Right lobe of liver (tissue), 4 donors: ENCODE results near the gene PITPNM2.

Experiments
- POLR2A ChIP-seq: fragments of 450-650 bp; IDR thresholded peaks from one replicate; pipeline ENCODE4 v1.6.1; 2017; ENCODE audit warnings: antibody characterized with exemption, mild to moderate bottlenecking
- TF ChIP-seq, protein P1 (sequence below), 4 donors: fragments of 200-600 bp in 3 of 4; fragments of 450-650 bp in 1 of 4; IDR thresholded peaks; one replicate each; pipeline versions ENCODE4 v1.5.1 to v1.8.0; 2016 to 2022; ENCODE audit warnings: antibody characterized with exemption in 4 of 4, mild to moderate bottlenecking in 2 of 4
- donor health status: DM: no; HTN: no; CAD: no.
- donor health status: DM: no; HTN: no; CAD: no.
- donor health status: DM: no; HTN: yes; CAD: no.

DNA sequence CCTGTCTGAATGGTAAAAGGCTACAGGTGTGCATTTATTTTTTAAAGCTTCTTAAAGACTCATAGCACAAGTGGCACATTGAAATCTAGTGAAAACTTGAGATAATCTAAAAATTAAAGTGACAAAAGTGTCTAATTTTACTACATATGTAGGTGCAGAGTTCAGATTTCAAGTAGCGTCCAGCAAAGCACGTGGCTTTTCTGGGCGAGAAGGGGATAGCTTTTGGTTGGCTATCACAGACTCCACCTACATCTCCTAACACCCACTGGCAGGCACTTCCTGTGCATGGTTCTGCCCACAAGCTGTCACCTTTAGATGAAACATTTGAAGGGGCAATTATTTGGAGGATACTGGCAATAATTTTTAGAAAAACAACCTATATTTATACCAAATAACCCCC lies 1.9 kb upstream of the PITPNM2 start:
- TF ChIP-seq, protein P1, sequence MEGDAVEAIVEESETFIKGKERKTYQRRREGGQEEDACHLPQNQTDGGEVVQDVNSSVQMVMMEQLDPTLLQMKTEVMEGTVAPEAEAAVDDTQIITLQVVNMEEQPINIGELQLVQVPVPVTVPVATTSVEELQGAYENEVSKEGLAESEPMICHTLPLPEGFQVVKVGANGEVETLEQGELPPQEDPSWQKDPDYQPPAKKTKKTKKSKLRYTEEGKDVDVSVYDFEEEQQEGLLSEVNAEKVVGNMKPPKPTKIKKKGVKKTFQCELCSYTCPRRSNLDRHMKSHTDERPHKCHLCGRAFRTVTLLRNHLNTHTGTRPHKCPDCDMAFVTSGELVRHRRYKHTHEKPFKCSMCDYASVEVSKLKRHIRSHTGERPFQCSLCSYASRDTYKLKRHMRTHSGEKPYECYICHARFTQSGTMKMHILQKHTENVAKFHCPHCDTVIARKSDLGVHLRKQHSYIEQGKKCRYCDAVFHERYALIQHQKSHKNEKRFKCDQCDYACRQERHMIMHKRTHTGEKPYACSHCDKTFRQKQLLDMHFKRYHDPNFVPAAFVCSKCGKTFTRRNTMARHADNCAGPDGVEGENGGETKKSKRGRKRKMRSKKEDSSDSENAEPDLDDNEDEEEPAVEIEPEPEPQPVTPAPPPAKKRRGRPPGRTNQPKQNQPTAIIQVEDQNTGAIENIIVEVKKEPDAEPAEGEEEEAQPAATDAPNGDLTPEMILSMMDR (IDR thresholded peaks at IDR 0.05): no peak
- TF ChIP-seq POLR2A: no peak
